ENCODE data around the gene PLXNB1.

- TF ChIP-seq POLR2A (IDR thresholded peaks at IDR 0.05) = no peak
- no peak for TF ChIP-seq CTCF (IDR thresholded peaks at IDR 0.05)
These were observed 6.5 kb downstream of the PLXNB1 start for GRCh38 chr3:48423241-48423882.
